BE2C (cell line): ENCODE results near the gene SLC6A8.

Experiments used
- DNase-seq: peaks from one replicate; pipeline ENCODE4 v3.0.0-alpha.2; 2020
- H3K27me3 ChIP-seq: fragments of 250-450 bp; sonication (Bioruptor Pico); 2 replicates; pipeline ENCODE4 v1.5.1; 2020; ENCODE audit warnings: mild to moderate bottlenecking
- H3K36me3 ChIP-seq: fragments of 250-450 bp; sonication (Bioruptor Pico); 2 replicates; pipeline ENCODE4 v1.5.1; 2020; ENCODE audit warnings: mild to moderate bottlenecking
- H3K4me1 ChIP-seq: fragments of 250-450 bp; sonication (Bioruptor Pico); 2 replicates; pipeline ENCODE4 v1.5.1; 2020
- H3K4me3 ChIP-seq: 2 replicates; pipeline ENCODE4 v1.5.1; 2011; ENCODE audit warnings: low read depth, low read length
- H3K9me3 ChIP-seq: fragments of 250-450 bp; sonication (Bioruptor Pico); 2 replicates; pipeline ENCODE4 v1.5.1; 2020
- TF ChIP-seq, protein P1 (sequence below): IDR thresholded peaks from 2 replicates; pipeline ENCODE4 v1.5.1; 2012; ENCODE audit warnings: mild to moderate bottlenecking, low read depth, low read length

SLC6A8 gene

GRCh38 chrX:153640736-153641575 lies 46.8 kb upstream of the SLC6A8 start:
- Histone ChIP-seq H3K36me3 (no peaks in the 10 kb centered on the region), H3K4me3 (no peak overlapping the region), H3K4me1 (peaks cover 5% of the 10 kb centered on the region), H3K9me3 (no peaks in the 10 kb centered on the region), H3K27me3 (peaks cover 26% of the 10 kb centered on the region)
- TF ChIP-seq, protein P1, sequence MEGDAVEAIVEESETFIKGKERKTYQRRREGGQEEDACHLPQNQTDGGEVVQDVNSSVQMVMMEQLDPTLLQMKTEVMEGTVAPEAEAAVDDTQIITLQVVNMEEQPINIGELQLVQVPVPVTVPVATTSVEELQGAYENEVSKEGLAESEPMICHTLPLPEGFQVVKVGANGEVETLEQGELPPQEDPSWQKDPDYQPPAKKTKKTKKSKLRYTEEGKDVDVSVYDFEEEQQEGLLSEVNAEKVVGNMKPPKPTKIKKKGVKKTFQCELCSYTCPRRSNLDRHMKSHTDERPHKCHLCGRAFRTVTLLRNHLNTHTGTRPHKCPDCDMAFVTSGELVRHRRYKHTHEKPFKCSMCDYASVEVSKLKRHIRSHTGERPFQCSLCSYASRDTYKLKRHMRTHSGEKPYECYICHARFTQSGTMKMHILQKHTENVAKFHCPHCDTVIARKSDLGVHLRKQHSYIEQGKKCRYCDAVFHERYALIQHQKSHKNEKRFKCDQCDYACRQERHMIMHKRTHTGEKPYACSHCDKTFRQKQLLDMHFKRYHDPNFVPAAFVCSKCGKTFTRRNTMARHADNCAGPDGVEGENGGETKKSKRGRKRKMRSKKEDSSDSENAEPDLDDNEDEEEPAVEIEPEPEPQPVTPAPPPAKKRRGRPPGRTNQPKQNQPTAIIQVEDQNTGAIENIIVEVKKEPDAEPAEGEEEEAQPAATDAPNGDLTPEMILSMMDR, result no peak
- DNase-seq, result no peak

DNA sequence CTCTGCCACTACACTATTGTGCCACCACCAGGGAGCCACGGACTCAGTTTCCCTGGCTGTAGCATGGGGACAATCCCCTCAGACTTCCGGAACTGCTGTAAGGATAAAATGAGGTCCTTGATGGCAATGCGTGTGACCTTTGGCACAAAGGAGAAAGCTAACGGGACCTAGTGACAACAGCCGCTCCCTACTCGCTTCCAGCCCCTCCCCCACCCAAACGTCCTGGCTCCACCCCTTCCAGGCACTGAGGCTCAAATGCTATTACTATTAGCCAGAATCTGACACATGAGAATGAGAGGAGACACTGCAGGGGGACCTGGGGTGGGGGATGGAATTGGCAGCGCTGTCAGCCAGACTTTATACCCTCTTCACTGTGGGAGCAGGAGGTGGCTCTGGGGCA lies 46.1 kb upstream of the SLC6A8 start:
- Histone ChIP-seq H3K4me3 (no peak overlapping the region), H3K4me1 (peaks cover 5% of the 10 kb centered on the region), H3K9me3 (no peaks in the 10 kb centered on the region), H3K27me3 (peaks cover 28% of the 10 kb centered on the region), H3K36me3 (no peaks in the 10 kb centered on the region)
- DNase-seq, result no peak
- TF ChIP-seq, protein P1, result no peak

- no peak for DNase-seq
- Histone ChIP-seq H3K9me3 (no peaks in the 10 kb centered on the region), H3K4me3 (no peak overlapping the region), H3K4me1 (peaks cover 5% of the 10 kb centered on the region), H3K36me3 (no peaks in the 10 kb centered on the region), H3K27me3 (peaks cover 29% of the 10 kb centered on the region)
- TF ChIP-seq, protein P1, result no peak
Observed at GRCh38 chrX:153642051-153642654, 45.6 kb upstream of the SLC6A8 start.

DNA sequence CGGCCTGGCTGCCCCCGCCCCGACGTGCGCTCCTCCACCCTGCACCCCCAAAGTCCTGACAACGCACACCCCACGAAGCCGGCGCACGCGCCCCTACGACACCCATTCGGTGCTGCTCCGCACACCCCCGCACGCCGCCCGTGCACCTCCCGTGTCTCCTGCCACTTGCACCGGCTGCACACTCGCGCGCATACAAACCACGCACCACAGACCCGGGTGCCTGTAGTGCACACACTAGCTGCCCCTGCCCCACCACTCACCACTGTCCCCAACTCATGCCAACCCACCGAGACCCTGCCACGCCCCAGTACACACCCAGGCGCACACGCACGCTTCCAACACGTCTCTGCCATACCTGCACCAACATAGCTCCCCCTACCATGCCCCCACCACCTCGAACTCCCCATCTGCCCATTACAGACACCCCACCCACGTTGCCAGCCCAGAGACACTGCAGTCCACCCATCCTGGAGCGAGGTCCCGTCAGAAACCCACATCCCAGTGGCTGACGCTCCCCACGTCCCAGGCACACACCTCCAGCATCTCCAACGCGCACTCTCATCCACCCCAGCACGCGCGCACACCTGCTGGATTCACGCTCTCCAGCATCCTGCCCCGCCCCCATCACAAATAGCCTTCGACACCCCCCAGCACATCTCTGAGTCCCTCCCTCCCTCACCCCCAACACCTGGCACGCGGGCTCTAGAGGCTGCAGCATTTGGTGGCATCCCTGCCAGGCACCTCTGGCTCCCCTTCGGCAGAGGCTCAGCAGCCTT lies 44.9 kb upstream of the SLC6A8 start:
- DNase-seq, result no peak
- H3K4me3 ChIP-seq, result no peak overlapping the region; the same call in 1 of the 2 replicates

GRCh38 chrX:153643431-153644351 lies 44.0 kb upstream of the SLC6A8 start:
- peak overlapping the region; percentile 39 for H3K4me3 ChIP-seq
- TF ChIP-seq, protein P1, result no peak

More for the DNA sequence above, 44.9 kb upstream of the SLC6A8 start:
- TF ChIP-seq, protein P1, result no peak
- Histone ChIP-seq H3K36me3 (no peaks in the 10 kb centered on the region), H3K4me1 (peaks cover 5% of the 10 kb centered on the region), H3K27me3 (peaks cover 35% of the 10 kb centered on the region), H3K9me3 (no peaks in the 10 kb centered on the region)

More at GRCh38 chrX:153643431-153644351, 44.0 kb upstream of the SLC6A8 start:
- Histone ChIP-seq H3K9me3 (no peaks in the 10 kb centered on the region), H3K27me3 (peaks cover 40% of the 10 kb centered on the region), H3K4me1 (peaks cover 5% of the 10 kb centered on the region), H3K36me3 (no peaks in the 10 kb centered on the region)
- DNase-seq, result peak; percentile 46
